Measurements from ENCODE around the gene WFDC10A.

Gene WFDC10A

DNA sequence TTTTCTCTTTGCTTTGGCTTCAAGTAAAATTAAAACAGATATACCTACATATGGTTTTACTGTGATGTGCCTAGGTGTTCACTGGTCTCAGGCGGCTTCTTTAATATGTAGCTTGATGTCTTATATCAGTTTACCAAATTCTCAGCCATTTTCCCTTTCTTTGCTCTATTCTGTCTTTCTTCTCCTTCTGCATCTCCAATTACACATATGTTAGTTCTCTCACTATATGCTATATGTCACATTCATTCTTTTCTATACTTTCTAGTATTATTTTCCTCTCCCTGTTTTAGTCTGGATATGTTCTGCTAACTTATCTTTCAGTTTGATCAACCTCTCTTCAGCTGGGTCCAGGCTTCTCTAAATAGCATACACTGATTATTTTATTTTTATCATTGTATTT lies 36.0 kb upstream of the WFDC10A start:
- no peak for FAIRE-seq
- TF ChIP-seq, protein P1, sequence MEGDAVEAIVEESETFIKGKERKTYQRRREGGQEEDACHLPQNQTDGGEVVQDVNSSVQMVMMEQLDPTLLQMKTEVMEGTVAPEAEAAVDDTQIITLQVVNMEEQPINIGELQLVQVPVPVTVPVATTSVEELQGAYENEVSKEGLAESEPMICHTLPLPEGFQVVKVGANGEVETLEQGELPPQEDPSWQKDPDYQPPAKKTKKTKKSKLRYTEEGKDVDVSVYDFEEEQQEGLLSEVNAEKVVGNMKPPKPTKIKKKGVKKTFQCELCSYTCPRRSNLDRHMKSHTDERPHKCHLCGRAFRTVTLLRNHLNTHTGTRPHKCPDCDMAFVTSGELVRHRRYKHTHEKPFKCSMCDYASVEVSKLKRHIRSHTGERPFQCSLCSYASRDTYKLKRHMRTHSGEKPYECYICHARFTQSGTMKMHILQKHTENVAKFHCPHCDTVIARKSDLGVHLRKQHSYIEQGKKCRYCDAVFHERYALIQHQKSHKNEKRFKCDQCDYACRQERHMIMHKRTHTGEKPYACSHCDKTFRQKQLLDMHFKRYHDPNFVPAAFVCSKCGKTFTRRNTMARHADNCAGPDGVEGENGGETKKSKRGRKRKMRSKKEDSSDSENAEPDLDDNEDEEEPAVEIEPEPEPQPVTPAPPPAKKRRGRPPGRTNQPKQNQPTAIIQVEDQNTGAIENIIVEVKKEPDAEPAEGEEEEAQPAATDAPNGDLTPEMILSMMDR (IDR thresholded peaks at IDR 0.05; ENCODE audit: insufficient read depth, missing control alignments): no peak

DNA sequence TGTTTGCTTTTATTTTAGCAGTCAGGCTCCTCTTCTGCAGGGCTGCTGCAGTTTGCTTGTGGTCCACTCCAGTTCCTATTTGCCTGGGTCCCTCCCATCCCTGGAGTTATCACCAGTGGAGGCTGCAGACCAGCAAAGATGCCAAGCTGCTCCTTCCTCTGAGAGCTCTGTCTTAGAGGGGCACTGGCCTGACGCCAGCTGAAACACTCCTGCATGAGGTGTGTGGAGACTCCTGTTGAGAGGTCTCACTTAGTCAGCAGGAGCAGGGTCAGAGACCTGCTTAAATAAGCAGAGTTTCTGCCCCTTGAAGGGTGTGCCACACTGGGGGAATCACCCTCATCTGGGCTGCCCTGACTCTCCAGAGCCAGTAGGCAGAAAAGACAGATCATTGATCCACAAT lies 34.3 kb upstream of the WFDC10A start:
- no peak for DNase-seq (ENCODE audit: insufficient read length, low spot score)
- no peak for FAIRE-seq
- TF ChIP-seq, protein P1 (IDR thresholded peaks at IDR 0.05; ENCODE audit: insufficient read depth, missing control alignments): no peak

More for the DNA sequence above, 36.0 kb upstream of the WFDC10A start:
- DNase-seq (ENCODE audit: insufficient read length, low spot score): no peak

DNA sequence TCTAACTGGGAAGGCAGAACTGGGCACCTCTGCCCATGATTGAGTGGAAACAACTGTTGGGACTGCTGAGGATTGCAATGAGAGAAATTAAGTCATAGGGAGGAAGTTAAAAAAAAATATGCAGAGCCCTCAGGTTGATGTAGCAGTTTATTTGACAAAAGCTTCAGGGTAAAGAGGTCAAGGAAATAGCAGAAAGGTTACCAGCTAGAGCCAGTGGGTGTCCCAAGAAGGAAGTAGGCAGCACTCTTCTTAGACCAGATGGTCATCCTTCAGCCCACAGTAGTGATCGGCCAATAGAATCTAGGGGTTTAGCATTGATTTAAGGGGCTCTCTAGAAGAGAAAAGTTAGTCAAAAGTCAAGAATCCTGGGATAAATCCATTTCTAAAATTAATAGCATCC lies 21.7 kb upstream of the WFDC10A start:
- TF ChIP-seq, protein P1 (IDR thresholded peaks at IDR 0.05; ENCODE audit: insufficient read depth, missing control alignments): no peak
- FAIRE-seq: no peak
- DNase-seq (ENCODE audit: insufficient read length, low spot score): no peak

DNA sequence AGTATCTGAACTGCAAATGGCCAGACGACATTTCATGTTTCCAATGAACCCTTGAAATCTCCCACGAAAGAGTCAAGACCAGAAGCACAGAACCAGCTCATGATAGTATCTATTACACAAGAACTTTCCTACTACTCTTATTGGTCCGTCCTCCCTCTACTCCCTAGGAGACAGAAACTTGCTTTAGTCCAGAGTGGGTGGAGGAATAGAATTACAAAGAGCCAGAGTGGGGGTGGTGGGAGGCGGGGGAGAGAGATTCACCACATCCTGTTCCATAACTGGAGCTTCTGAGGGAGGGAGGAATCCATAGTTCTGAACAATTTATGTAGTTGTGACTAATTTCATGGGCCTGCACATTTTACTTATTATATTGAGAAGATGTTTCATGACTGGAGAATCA lies 18.5 kb upstream of the WFDC10A start:
- DNase-seq (ENCODE audit: insufficient read length, low spot score) (no peak), FAIRE-seq (no peak)
- TF ChIP-seq, protein P1 (IDR thresholded peaks at IDR 0.05; ENCODE audit: insufficient read depth, missing control alignments): no peak

DNA sequence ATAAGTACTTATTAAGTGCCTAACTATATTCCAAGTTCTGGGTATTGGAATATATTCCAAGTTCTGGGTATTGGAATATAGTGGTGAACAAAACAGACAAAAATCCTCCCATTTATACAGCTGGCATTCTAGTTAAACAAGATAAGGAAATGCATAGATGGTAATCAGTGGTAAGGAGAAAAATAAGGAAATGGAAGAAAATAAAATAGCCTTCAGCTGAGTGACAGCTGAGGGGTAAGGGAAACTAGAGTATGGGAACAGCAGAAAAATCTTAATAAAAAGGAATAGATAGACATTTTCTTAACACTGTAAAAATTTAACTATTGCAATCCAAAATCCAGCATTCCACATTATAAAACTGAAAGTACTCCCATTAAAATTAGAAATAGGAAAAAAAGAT lies 17.2 kb upstream of the WFDC10A start:
- DNase-seq (ENCODE audit: insufficient read length, low spot score): no peak
- FAIRE-seq: no peak
- TF ChIP-seq, protein P1 (IDR thresholded peaks at IDR 0.05; ENCODE audit: insufficient read depth, missing control alignments): no peak

DNA sequence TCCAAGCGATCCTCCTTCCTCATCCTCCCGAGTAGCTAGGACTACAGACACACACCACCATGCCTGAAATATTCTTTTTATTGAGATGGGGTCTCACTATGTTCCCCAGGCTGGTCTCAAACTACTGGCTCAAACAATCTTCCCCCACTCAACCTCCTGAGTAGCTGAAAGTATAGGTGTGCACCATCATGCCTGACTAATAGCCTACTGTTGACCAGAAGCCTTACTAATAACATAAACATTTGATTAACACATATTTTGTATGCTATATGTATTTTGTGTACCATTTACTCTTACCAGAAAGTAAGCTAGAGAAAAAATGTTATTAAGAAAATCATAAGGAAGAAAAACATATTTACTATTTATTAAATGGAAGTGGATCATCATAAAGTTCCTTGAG lies 11.9 kb upstream of the WFDC10A start:
- TF ChIP-seq, protein P1 (IDR thresholded peaks at IDR 0.05; ENCODE audit: insufficient read depth, missing control alignments): no peak
- no peak for DNase-seq (ENCODE audit: insufficient read length, low spot score)
- FAIRE-seq: no peak

DNA sequence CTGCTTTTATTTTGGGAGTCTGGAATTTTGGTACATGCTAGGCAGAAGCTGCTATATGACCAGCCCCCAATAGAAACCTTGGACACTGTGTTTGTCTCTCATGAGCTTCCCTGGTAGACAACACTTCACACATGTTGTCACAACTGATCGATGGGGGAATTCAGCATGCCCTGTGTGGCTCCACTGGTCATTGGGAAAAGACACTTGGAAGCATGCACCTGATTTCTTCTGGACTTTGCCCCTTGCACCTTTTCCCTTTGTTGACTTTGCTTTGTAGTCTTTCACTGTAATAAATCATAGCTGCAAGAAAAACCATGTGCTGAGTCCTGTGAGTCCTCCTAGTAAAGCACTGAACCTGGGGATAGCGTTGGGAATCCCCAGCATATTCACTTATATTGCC lies 7.9 kb upstream of the WFDC10A start:
- FAIRE-seq (no peak), DNase-seq (ENCODE audit: insufficient read length, low spot score) (no peak)
- TF ChIP-seq, protein P1 (IDR thresholded peaks at IDR 0.05; ENCODE audit: insufficient read depth, missing control alignments): no peak
